ENCODE measurements around the gene LAPTM4A. TPM values are rescaled to one million over a fixed set of nuclear protein-coding genes. Genes with fewer than 3 reads are reported as not detected.

LAPTM4A gene
- polyA plus RNA-seq, 4 donors: 480 to 586 (median 567) TPM

- no peak for DNase-seq (ENCODE audit: low read depth in 4 of 4, low spot score in 3 of 4)
These were observed 26.2 kb downstream of the LAPTM4A start for GRCh38 chr2:20025065-20025786.

- no peak for DNase-seq (ENCODE audit: low read depth in 4 of 4, low spot score in 3 of 4)
These were observed 27.7 kb downstream of the LAPTM4A start for GRCh38 chr2:20023688-20024087.

- no peak for DNase-seq (ENCODE audit: low read depth in 4 of 4, low spot score in 3 of 4)
These were observed 29.9 kb downstream of the LAPTM4A start for GRCh38 chr2:20021405-20022009.

- DNase-seq (ENCODE audit: low read depth in 4 of 4, low spot score in 3 of 4): no peak
These were observed 31.7 kb downstream of the LAPTM4A start for GRCh38 chr2:20019747-20020146.

- no peak for DNase-seq (ENCODE audit: low read depth in 4 of 4, low spot score in 3 of 4)
These were observed 32.8 kb downstream of the LAPTM4A start for GRCh38 chr2:20018601-20019152.

GRCh38 chr2:20016346-20016745, 35.1 kb downstream of the LAPTM4A start:
- DNase-seq (ENCODE audit: low read depth in 4 of 4, low spot score in 3 of 4): no peak

- peak in 1 of 4 donors; percentile 40 for DNase-seq (ENCODE audit: low read depth in 4 of 4, low spot score in 3 of 4)
These were observed 35.8 kb downstream of the LAPTM4A start for GRCh38 chr2:20015482-20016083.

GRCh38 chr2:20013126-20013849, 38.1 kb downstream of the LAPTM4A start:
- no peak for DNase-seq (ENCODE audit: low read depth in 4 of 4, low spot score in 3 of 4)

GRCh38 chr2:20012282-20013125, 38.9 kb downstream of the LAPTM4A start, which contains the start of gene MATN3:
TSS of gene MATN3 (minus strand) at chr2:20012668. CDS start at chr2:20012631, 37 bp downstream.
- DNase-seq (ENCODE audit: low read depth in 4 of 4, low spot score in 3 of 4): no peak

- no peak for DNase-seq (ENCODE audit: low read depth in 4 of 4, low spot score in 3 of 4)
These were observed 39.5 kb downstream of the LAPTM4A start for GRCh38 chr2:20012032-20012281.

- DNase-seq (ENCODE audit: low read depth in 4 of 4, low spot score in 3 of 4): no peak
These were observed 40.0 kb downstream of the LAPTM4A start for GRCh38 chr2:20011276-20012031.

GRCh38 chr2:20008703-20009102, 42.7 kb downstream of the LAPTM4A start:
- DNase-seq (ENCODE audit: low read depth in 4 of 4, low spot score in 3 of 4): no peak

GRCh38 chr2:20005891-20006470, 45.4 kb downstream of the LAPTM4A start:
- DNase-seq (ENCODE audit: low read depth in 4 of 4, low spot score in 3 of 4): no peak

- DNase-seq (ENCODE audit: low read depth in 4 of 4, low spot score in 3 of 4): no peak
These were observed 46.3 kb downstream of the LAPTM4A start for GRCh38 chr2:20005067-20005627.

- DNase-seq (ENCODE audit: low read depth in 4 of 4, low spot score in 3 of 4): no peak
These were observed 50.0 kb downstream of the LAPTM4A start for GRCh38 chr2:20001361-20001863.

- no peak for DNase-seq (ENCODE audit: low read depth in 4 of 4, low spot score in 3 of 4)
These were observed 57.7 kb downstream of the LAPTM4A start for GRCh38 chr2:19993731-19994130.

- no peak for DNase-seq (ENCODE audit: low read depth in 4 of 4, low spot score in 3 of 4)
These were observed 59.5 kb downstream of the LAPTM4A start for GRCh38 chr2:19991895-19992294.

- no peak for DNase-seq (ENCODE audit: low read depth in 4 of 4, low spot score in 3 of 4)
These were observed 61.1 kb downstream of the LAPTM4A start for GRCh38 chr2:19990416-19990728.
